HG02763 (cell line): Measurements from ENCODE around the gene ATP5F1E.
"Not testable (repeated sequence)": the region's sequence is repeated elsewhere in the genome, so short reads cannot be mapped to it uniquely, and the experiment has no call there.

Experiments
- ATAC-seq: cut with Tn5 transposase; IDR thresholded peaks from one replicate; pipeline ENCODE4 v1.9.1; 2021; ENCODE audit warnings: mild to moderate bottlenecking, moderate library complexity; ENCODE audit not compliant: unreplicated experiment

ATP5F1E gene

GRCh38 chr20:58992911-58993310 is 39.2 kb downstream of the ATP5F1E start:
- ATAC-seq, result no peak

GRCh38 chr20:58991715-58992114 is 40.4 kb downstream of the ATP5F1E start:
- ATAC-seq, result no peak

GRCh38 chr20:58990651-58991445 is 41.3 kb downstream of the ATP5F1E start:
- no peak for ATAC-seq

GRCh38 chr20:58989196-58989595 is 42.9 kb downstream of the ATP5F1E start:
- ATAC-seq, result no peak

GRCh38 chr20:58988565-58988882 is 43.6 kb downstream of the ATP5F1E start:
- ATAC-seq, result no peak

GRCh38 chr20:58987790-58988564 is 44.2 kb downstream of the ATP5F1E start:
- ATAC-seq, result no peak

GRCh38 chr20:58986968-58987517 is 45.1 kb downstream of the ATP5F1E start:
- ATAC-seq, result no peak

GRCh38 chr20:58986286-58986967 is 45.7 kb downstream of the ATP5F1E start:
- ATAC-seq, result no peak

- ATAC-seq, result no peak
These were observed 46.5 kb downstream of the ATP5F1E start for GRCh38 chr20:58985656-58986055.

GRCh38 chr20:58984691-58985090 is 47.4 kb downstream of the ATP5F1E start:
- no peak for ATAC-seq

GRCh38 chr20:58983115-58983468 is 49.0 kb downstream of the ATP5F1E start:
- ATAC-seq, result not testable (repeated sequence)

- ATAC-seq, result no peak
These were observed 49.6 kb downstream of the ATP5F1E start for GRCh38 chr20:58982406-58983114.

- peak; percentile 1 for ATAC-seq
These were observed 50.3 kb downstream of the ATP5F1E start for GRCh38 chr20:58981628-58982364.

- peak; percentile 87 for ATAC-seq
These were observed 51.2 kb downstream of the ATP5F1E start, which contains the start of gene NELFCD for GRCh38 chr20:58980711-58981627. TSS of gene NELFCD (plus strand) at chr20:58981256. CDS start at chr20:58981310, 54 bp downstream.

- no peak for ATAC-seq
These were observed 53.6 kb downstream of the ATP5F1E start for GRCh38 chr20:58978351-58979190.

- no peak for ATAC-seq
These were observed 55.9 kb downstream of the ATP5F1E start for GRCh38 chr20:58976061-58976730.
